GM12801 (cell line): Measurements from ENCODE around the gene ZNF804A.

ENCODE experiments used
- CTCF ChIP-seq: IDR thresholded peaks from one replicate; pipeline ENCODE4 v1.5.1; 2011; ENCODE audit warnings: control low read depth; ENCODE audit not compliant: insufficient read length; ENCODE audit errors: extremely low read depth

The ZNF804A gene

GRCh38 chr2:184610891-184611290, 12.6 kb downstream of the ZNF804A start:
- no peak for TF ChIP-seq CTCF

DNA sequence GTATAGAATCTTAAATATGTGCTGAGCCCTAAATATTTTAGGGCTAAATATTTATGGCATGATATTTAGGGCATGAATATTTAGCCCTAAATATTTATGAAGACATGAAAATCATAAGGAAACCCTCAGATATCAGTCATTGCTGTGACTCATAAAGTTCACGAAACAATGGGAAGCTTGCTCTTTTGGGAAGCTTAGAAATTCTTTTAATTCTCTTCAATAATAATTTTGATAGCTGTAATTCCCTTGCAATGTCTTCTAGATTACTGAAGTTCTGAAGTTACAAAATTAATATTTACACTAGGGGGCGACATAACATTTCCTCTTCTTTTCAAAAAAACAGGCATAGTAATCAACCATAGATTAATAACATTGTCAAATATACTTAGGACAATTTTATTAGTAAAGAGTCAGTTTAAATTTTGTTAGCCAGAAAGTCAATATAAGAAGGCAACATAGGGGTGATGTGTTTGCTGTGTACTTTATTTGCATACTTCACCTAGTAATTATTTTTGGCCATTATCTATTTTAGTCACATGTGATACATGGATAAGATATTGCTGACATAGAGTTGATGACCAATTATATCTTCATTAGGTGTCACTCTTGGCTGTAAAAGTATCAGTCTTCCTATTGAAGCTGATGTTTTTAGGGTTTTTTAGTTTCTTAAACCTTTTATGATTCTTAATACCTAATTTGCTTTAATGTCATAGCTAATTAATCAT, 13.2 kb downstream of the ZNF804A start:
- no peak for TF ChIP-seq CTCF

- no peak for TF ChIP-seq CTCF
Measured at GRCh38 chr2:184620367-184620766, 22.0 kb downstream of the ZNF804A start.

DNA sequence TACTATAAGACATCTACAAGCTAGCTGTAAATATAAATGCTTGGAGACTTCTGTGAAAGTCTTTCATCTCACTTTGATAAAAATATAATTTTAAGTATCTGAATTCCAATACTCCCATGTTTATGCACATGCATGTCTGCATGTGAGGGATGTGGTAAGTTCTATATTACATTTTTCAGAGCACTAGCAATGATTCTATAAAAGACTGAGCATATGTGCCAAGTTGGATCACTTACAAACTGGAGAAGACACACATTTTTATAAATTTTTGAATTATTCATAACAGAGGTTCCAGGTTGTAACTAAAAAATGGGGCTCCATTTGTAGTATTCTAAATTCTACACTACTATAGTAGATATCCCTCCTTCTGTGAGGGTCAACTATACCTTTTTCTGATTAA, 26.0 kb downstream of the ZNF804A start:
- no peak for TF ChIP-seq CTCF

- no peak for TF ChIP-seq CTCF
Measured at GRCh38 chr2:184628051-184628450, 29.7 kb downstream of the ZNF804A start.

- TF ChIP-seq CTCF: no peak
Measured at GRCh38 chr2:184633726-184634125, 35.4 kb downstream of the ZNF804A start.

DNA sequence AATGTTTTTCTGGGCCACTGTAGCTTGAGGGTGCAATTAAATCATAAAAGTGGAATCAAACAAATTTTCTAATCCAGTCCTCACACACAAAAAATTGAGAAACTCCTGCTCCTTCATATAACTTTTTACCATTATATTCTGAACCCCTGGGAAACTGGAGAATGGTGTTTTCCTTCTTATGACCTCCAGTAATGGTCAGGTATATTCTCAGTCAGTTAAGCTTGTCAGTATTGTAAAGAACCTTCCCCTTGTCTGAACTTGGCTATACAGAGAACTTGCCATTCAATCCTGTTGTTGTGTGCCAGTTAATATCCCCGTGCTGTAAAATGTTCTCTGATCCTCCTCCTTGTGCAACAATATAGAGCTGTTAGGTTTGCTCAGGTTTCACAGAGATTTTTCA, 39.5 kb downstream of the ZNF804A start:
- TF ChIP-seq CTCF: no peak
